ENCODE results near the gene TMPRSS13. TPM values are rescaled to one million over a fixed set of nuclear protein-coding genes. Genes with fewer than 3 reads are reported as not detected.
"Not testable (repeated sequence)": the region's sequence is repeated elsewhere in the genome, so short reads cannot be mapped to it uniquely, and the experiment has no call there.

TMPRSS13 gene
- total RNA-seq, 1 donor from 2014 or later, result 1.5 TPM

GRCh38 chr11:117962826-117963225 is 33.6 kb upstream of the TMPRSS13 start:
- no peak overlapping the region for H3K27ac Mint-ChIP-seq
- peaks cover 18% of the 10 kb centered on the region for H3K9me3 Mint-ChIP-seq
- no peak for DNase-seq
- H3K36me3 Mint-ChIP-seq (ENCODE audit: low read depth), result peaks cover 27% of the 10 kb centered on the region
- intact Hi-C loops (cut with micrococcal nuclease), result no loop called here
- H3K4me3 Mint-ChIP-seq, result no peak overlapping the region
- peaks cover 31% of the 10 kb centered on the region for H3K4me1 Mint-ChIP-seq
- H3K27me3 Mint-ChIP-seq, result no peaks in the 10 kb centered on the region

DNA sequence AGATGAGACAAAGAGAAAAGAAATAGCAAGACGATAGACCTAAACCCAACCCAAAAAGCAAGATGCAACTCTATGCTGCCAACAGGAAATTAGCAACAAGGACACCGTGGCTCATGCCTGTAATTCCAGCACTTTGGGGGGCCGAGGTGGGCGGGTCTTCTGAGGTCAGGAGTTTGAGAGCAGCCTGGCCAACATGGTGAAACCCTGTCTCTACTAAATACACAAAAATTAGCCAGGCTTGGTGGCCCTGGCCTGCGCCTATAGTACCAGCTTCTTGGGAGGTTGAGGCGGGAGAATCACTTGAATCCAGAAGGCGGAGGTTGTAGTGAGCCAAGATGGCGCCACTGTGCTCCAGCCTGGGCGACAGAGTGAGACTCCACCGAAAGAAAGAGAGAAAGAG is 32.7 kb upstream of the TMPRSS13 start:
- Mint-ChIP-seq H3K4me3 (no peak overlapping the region), H3K9me3 (peaks cover 27% of the 10 kb centered on the region), H3K36me3 (ENCODE audit: low read depth) (peaks cover 32% of the 10 kb centered on the region), H3K27ac (no peak overlapping the region), H3K27me3 (no peaks in the 10 kb centered on the region), H3K4me1 (peaks cover 31% of the 10 kb centered on the region)
- intact Hi-C loops (cut with micrococcal nuclease), result no loop called here
- peak; percentile 43 for DNase-seq

- Mint-ChIP-seq H3K9me3 (peaks cover 33% of the 10 kb centered on the region), H3K36me3 (ENCODE audit: low read depth) (peaks cover 41% of the 10 kb centered on the region), H3K4me3 (peak overlapping the region; percentile 18), H3K4me1 (peaks cover 31% of the 10 kb centered on the region), H3K27ac (peak overlapping the region; percentile 78), H3K27me3 (no peaks in the 10 kb centered on the region)
- intact Hi-C loops (cut with micrococcal nuclease), result no loop called here
- DNase-seq, result peak; percentile 16
Measured at GRCh38 chr11:117960406-117960805, 31.2 kb upstream of the TMPRSS13 start.

- intact Hi-C loops (cut with micrococcal nuclease), result no loop called here
- H3K27ac Mint-ChIP-seq, result peak overlapping the region; percentile 78
- DNase-seq, result peak; percentile 51
- no peaks in the 10 kb centered on the region for H3K27me3 Mint-ChIP-seq
- H3K36me3 Mint-ChIP-seq (ENCODE audit: low read depth), result peaks cover 41% of the 10 kb centered on the region
- H3K4me1 Mint-ChIP-seq, result peaks cover 31% of the 10 kb centered on the region
- peaks cover 33% of the 10 kb centered on the region for H3K9me3 Mint-ChIP-seq
- peak overlapping the region; percentile 55 for H3K4me3 Mint-ChIP-seq
Measured at GRCh38 chr11:117959438-117960149, 30.4 kb upstream of the TMPRSS13 start.

- Mint-ChIP-seq H3K9me3 (peaks cover 33% of the 10 kb centered on the region), H3K4me3 (no peak overlapping the region), H3K4me1 (peaks cover 35% of the 10 kb centered on the region), H3K36me3 (ENCODE audit: low read depth) (peaks cover 40% of the 10 kb centered on the region), H3K27ac (no peak overlapping the region), H3K27me3 (no peaks in the 10 kb centered on the region)
- DNase-seq, result no peak
- intact Hi-C loops (cut with micrococcal nuclease), result no loop called here
Measured at GRCh38 chr11:117958949-117959348, 29.7 kb upstream of the TMPRSS13 start.

- H3K4me3 Mint-ChIP-seq, result peak overlapping the region; percentile 71
- peaks cover 18% of the 10 kb centered on the region for H3K36me3 Mint-ChIP-seq (ENCODE audit: low read depth)
- peaks cover 18% of the 10 kb centered on the region for H3K9me3 Mint-ChIP-seq
- intact Hi-C loops (cut with micrococcal nuclease), result loop anchor here (1.0 kb wide), 1 partner anchor 17 kb away; no protein-coding TSS in a partner anchor
- peaks cover 60% of the 10 kb centered on the region for H3K4me1 Mint-ChIP-seq
- H3K27me3 Mint-ChIP-seq, result no peaks in the 10 kb centered on the region
- peak; percentile 80 for DNase-seq
- peak overlapping the region; percentile 85 for H3K27ac Mint-ChIP-seq
Measured at GRCh38 chr11:117953024-117953671, 23.9 kb upstream of the TMPRSS13 start.

- intact Hi-C loops (cut with micrococcal nuclease), result loop anchor here (1.0 kb wide), 3 partner anchors 35 to 102 kb away; partner anchors contain the start of gene IL10RA
- no peaks in the 10 kb centered on the region for H3K27me3 Mint-ChIP-seq
- H3K4me3 Mint-ChIP-seq, result peak overlapping the region; percentile 74
- H3K4me1 Mint-ChIP-seq, result peaks cover 77% of the 10 kb centered on the region
- H3K36me3 Mint-ChIP-seq (ENCODE audit: low read depth), result peaks cover 3% of the 10 kb centered on the region
- peak; percentile 84 for DNase-seq
- H3K27ac Mint-ChIP-seq, result peak overlapping the region; percentile 73
- peaks cover 4% of the 10 kb centered on the region for H3K9me3 Mint-ChIP-seq
Measured at GRCh38 chr11:117950993-117951961, 22.1 kb upstream of the TMPRSS13 start.

DNA sequence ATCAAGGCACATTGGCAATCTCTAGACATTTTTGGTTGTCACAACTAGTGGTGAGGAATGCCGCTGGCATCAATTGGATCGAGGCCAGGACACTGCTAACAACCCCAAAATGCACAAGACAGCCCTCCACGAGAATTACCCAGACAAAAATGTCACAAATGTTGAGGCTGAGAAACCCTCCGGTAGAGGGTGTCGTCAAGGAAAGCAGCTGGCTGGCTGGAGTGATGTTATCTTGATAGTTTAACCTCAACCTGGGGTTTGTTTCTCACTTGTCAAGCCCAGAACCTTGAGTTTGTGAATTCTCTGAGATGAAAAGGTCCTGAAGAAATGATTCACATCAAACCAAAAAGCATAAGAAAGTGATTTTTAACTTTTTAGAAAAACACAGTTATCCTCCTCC is 21.1 kb upstream of the TMPRSS13 start:
- no peaks in the 10 kb centered on the region for H3K27me3 Mint-ChIP-seq
- no peaks in the 10 kb centered on the region for H3K9me3 Mint-ChIP-seq
- peaks cover 86% of the 10 kb centered on the region for H3K4me1 Mint-ChIP-seq
- DNase-seq, result peak; percentile 91
- H3K4me3 Mint-ChIP-seq, result peak overlapping the region; percentile 74
- no peaks in the 10 kb centered on the region for H3K36me3 Mint-ChIP-seq (ENCODE audit: low read depth)
- intact Hi-C loops (cut with micrococcal nuclease), result loop anchor here (1.0 kb wide), 2 partner anchors 36 to 52 kb away; partner anchors contain the start of gene IL10RA
- peak overlapping the region; percentile 73 for H3K27ac Mint-ChIP-seq

DNA sequence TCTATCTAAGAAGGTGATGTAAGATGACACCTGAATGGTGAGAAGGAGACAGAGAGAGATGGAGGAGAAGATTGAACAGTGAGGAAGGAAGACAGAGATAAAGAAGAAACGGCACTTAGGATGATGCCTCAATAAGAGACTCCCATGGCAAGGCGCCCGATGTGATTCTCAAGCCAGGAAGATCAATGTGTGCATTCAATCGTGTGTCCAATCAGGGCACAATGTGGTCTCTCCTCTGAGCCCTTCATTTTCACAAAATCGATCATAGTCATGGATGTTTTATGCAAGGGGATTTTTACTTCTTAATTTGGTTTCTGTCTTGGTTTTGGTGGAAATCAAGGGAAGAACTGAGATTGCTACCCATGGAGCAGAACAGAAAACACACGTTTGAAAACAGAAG is 19.9 kb upstream of the TMPRSS13 start:
- peak overlapping the region; percentile 62 for H3K27ac Mint-ChIP-seq
- intact Hi-C loops (cut with micrococcal nuclease), result loop anchor here (5.0 kb wide), 1 partner anchor 42 kb away; no protein-coding TSS in a partner anchor
- no peaks in the 10 kb centered on the region for H3K9me3 Mint-ChIP-seq
- peak overlapping the region; percentile 74 for H3K4me3 Mint-ChIP-seq
- peaks cover 93% of the 10 kb centered on the region for H3K4me1 Mint-ChIP-seq
- no peaks in the 10 kb centered on the region for H3K36me3 Mint-ChIP-seq (ENCODE audit: low read depth)
- DNase-seq, result peak; percentile 61
- H3K27me3 Mint-ChIP-seq, result no peaks in the 10 kb centered on the region

DNA sequence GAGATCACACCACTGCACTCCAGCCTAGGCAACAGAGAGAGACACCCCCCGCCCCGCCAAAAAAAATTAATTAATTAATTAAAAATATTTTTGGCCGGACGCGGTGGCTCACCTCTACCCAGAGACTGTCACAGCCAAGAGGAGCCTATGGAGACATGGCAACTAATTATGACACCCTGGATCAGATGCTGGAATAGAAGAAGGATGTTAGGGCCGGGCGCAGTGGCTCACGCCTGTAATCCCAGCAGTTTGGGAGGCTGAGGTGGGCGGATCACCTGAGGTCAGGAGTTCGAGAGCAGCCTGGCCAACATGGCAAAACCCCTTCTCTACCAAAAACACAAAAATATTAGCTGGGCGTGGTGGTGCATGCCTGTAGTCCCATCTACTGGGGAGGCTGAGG is 19.3 kb upstream of the TMPRSS13 start:
- not testable (repeated sequence) for H3K4me3 Mint-ChIP-seq; H3K27me3 Mint-ChIP-seq; H3K27ac Mint-ChIP-seq; H3K36me3 Mint-ChIP-seq (ENCODE audit: low read depth); H3K9me3 Mint-ChIP-seq
- peaks cover 88% of the 10 kb centered on the region for H3K4me1 Mint-ChIP-seq
- peak; percentile 57 for DNase-seq
- intact Hi-C loops (cut with micrococcal nuclease), result loop anchor here (5.0 kb wide), 1 partner anchor 41 kb away; no protein-coding TSS in a partner anchor

- H3K36me3 Mint-ChIP-seq (ENCODE audit: low read depth); H3K27me3 Mint-ChIP-seq; H3K9me3 Mint-ChIP-seq: not testable (repeated sequence)
- peak; percentile 53 for DNase-seq
- intact Hi-C loops (cut with micrococcal nuclease), result loop anchor here (1.0 to 5.0 kb wide), 2 partner anchors 40 to 103 kb away; no protein-coding TSS in a partner anchor
- peak overlapping the region; percentile 54 for H3K4me3 Mint-ChIP-seq
- H3K4me1 Mint-ChIP-seq, result peaks cover 81% of the 10 kb centered on the region
- H3K27ac Mint-ChIP-seq, result peak overlapping the region; percentile 4
Measured at GRCh38 chr11:117947751-117948150, 18.5 kb upstream of the TMPRSS13 start.

- Mint-ChIP-seq H3K4me1 (peaks cover 79% of the 10 kb centered on the region), H3K9me3 (peaks cover 5% of the 10 kb centered on the region), H3K27ac (peak overlapping the region; percentile 67), H3K27me3 (peaks cover 3% of the 10 kb centered on the region), H3K4me3 (peak overlapping the region; percentile 4), H3K36me3 (ENCODE audit: low read depth) (peaks cover 5% of the 10 kb centered on the region)
- intact Hi-C loops (cut with micrococcal nuclease), result loop anchor here (1.0 to 5.0 kb wide), 2 partner anchors 40 to 103 kb away; no protein-coding TSS in a partner anchor
- peak; percentile 95 for DNase-seq
Measured at GRCh38 chr11:117946842-117947526, 17.8 kb upstream of the TMPRSS13 start.
